ENCODE data around the gene ZNF546.

Gene ZNF546

DNA sequence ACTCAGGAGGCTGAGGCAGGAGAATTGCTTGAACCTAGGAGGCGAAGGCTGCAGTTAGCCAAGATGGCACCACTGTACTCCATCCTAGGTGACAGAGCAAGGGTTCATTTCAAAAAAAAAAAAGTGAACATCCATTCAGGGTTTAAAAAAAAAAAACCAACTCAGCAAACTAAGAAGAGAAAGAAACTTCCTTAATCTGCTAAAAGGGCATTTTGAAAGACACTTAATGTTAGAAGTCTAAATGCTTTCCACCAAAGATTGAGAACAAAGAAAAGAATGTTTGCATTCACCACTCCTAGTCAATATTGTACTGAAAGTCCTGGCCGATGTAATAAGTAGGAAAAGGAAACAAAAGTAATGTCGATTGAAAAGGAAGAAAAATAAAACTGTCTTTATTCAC lies 33.0 kb upstream of the ZNF546 start:
- TF ChIP-seq ZFX (IDR thresholded peaks at IDR 0.05): no peak
- H3K27ac ChIP-seq: no peak overlapping the region

DNA sequence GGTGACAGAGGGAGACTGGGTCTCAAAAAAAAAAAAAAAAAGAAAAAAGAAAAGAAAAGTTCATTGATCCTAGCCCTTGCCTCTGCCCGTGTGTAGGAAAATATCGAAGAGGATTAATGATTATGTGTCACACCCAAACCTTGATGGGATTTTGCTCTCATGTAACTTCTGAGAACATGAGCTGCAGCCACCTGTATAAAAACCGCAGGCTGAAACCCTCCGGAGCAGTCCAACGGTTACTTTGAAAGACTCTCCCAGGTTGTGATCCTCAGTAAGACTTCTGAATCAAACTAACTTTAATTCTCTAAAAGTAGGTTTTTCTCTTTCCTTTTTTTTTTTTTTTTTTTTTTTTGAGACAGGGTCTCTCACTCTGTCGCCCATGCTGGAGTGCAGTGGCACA lies 30.2 kb upstream of the ZNF546 start:
- no peak for TF ChIP-seq ZFX (IDR thresholded peaks at IDR 0.05)
- TF ChIP-seq, protein P1, sequence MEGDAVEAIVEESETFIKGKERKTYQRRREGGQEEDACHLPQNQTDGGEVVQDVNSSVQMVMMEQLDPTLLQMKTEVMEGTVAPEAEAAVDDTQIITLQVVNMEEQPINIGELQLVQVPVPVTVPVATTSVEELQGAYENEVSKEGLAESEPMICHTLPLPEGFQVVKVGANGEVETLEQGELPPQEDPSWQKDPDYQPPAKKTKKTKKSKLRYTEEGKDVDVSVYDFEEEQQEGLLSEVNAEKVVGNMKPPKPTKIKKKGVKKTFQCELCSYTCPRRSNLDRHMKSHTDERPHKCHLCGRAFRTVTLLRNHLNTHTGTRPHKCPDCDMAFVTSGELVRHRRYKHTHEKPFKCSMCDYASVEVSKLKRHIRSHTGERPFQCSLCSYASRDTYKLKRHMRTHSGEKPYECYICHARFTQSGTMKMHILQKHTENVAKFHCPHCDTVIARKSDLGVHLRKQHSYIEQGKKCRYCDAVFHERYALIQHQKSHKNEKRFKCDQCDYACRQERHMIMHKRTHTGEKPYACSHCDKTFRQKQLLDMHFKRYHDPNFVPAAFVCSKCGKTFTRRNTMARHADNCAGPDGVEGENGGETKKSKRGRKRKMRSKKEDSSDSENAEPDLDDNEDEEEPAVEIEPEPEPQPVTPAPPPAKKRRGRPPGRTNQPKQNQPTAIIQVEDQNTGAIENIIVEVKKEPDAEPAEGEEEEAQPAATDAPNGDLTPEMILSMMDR (conservative IDR thresholded peaks at IDR 0.05): no peak
- no peak overlapping the region for H3K27ac ChIP-seq

- TF ChIP-seq, protein P1 (conservative IDR thresholded peaks at IDR 0.05): no peak
- TF ChIP-seq ZFX (IDR thresholded peaks at IDR 0.05): no peak
- no peak overlapping the region for H3K27ac ChIP-seq
Measured at GRCh38 chr19:39967561-39967960, 29.3 kb upstream of the ZNF546 start.

- TF ChIP-seq, protein P1 (conservative IDR thresholded peaks at IDR 0.05): no peak
- TF ChIP-seq ZFX (IDR thresholded peaks at IDR 0.05): no peak
- H3K27ac ChIP-seq: no peak overlapping the region
Measured at GRCh38 chr19:39968789-39969188, 28.1 kb upstream of the ZNF546 start.

DNA sequence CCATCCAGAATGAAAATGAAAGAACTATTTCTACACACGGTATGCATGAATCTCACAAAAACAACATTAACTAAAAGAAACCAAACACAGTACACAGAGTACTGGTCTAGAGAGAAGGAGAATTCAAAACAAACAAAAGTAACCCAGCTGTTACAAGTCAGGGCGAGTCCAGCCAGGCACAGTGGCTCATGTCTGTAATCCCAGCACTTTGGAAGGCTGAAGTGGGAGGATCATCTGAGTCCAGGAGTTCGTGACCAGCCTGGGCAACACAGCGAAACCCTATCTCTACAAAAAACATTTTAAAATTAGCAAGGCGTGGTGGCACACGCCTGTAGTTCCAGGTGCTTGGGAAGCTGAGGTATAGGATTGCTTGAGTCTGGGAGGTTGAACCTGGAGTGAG lies 27.6 kb upstream of the ZNF546 start:
- peak overlapping the region; percentile 85 for H3K27ac ChIP-seq
- TF ChIP-seq, protein P1 (conservative IDR thresholded peaks at IDR 0.05): no peak
- TF ChIP-seq ZFX (IDR thresholded peaks at IDR 0.05): no peak

GRCh38 chr19:39969681-39970424 lies 27.0 kb upstream of the ZNF546 start:
- TF ChIP-seq, protein P1 (conservative IDR thresholded peaks at IDR 0.05): no peak
- no peak for TF ChIP-seq ZFX (IDR thresholded peaks at IDR 0.05)
- peak overlapping the region; percentile 85 for H3K27ac ChIP-seq

GRCh38 chr19:39970425-39970674 lies 26.5 kb upstream of the ZNF546 start:
- H3K27ac ChIP-seq: peak overlapping the region; percentile 85
- no peak for TF ChIP-seq ZFX (IDR thresholded peaks at IDR 0.05)
- TF ChIP-seq, protein P1 (conservative IDR thresholded peaks at IDR 0.05): no peak

- TF ChIP-seq ZFX (IDR thresholded peaks at IDR 0.05): 0 out of 2 replicates have a peak, but pooled peaks have one; percentile 79
- TF ChIP-seq, protein P1 (conservative IDR thresholded peaks at IDR 0.05): peak; percentile 90
- peak within 1 kb of the TSS; percentile 85 for H3K27ac ChIP-seq
Measured at GRCh38 chr19:39970675-39971379, 26.0 kb upstream of the ZNF546 start, which contains the start of gene PSMC4. Gene PSMC4, plus strand, starts transcription at chr19:39971165. Its CDS starts 38 bp downstream, at chr19:39971203.
